Stimulated activated naive CD8-positive, alpha-beta T cell treated with anti-CD3 and anti-CD28 coated beads, Interleukin-15, amount 100 ng/mL, for 72 hours (primary cell): ENCODE results near the gene ZFP62.
A peak's percentile ranks its signal among the peaks of the same experiment; 100 is the strongest.

Experiments
- ATAC-seq: fragments of 150-1000 bp; cut with Tn5 transposase; 2 replicates; pipeline ENCODE4 v1.10.0; 2021; ENCODE audit warnings: mild to moderate bottlenecking, moderate library complexity
- DNase-seq, 2 donors: peaks; one replicate each; pipeline ENCODE4 v3.0.0; 2021 to 2022
- H3K27ac Mint-ChIP-seq, 2 donors: one replicate each; pipeline ENCODE4 v1.8.0; 2022; ENCODE audit warnings: mild to moderate bottlenecking in 2 of 2, mixed read lengths in 2 of 2, moderate library complexity in 2 of 2
- H3K27me3 Mint-ChIP-seq: one replicate; pipeline ENCODE4 v1.8.0; 2022; ENCODE audit warnings: mixed read lengths
- H3K4me1 Mint-ChIP-seq: one replicate; pipeline ENCODE4 v1.8.0; 2022; ENCODE audit warnings: mild to moderate bottlenecking, mixed read lengths
- H3K4me3 Mint-ChIP-seq, 2 donors: one replicate each; pipeline ENCODE4 v1.8.0; 2022; ENCODE audit warnings: mild to moderate bottlenecking in 2 of 2, mixed read lengths in 2 of 2, moderate library complexity in 1 of 2
- H3K9me3 Mint-ChIP-seq, 2 donors: one replicate each; pipeline ENCODE4 v1.8.0; 2022; ENCODE audit warnings: mixed read lengths in 2 of 2

The ZFP62 gene

DNA sequence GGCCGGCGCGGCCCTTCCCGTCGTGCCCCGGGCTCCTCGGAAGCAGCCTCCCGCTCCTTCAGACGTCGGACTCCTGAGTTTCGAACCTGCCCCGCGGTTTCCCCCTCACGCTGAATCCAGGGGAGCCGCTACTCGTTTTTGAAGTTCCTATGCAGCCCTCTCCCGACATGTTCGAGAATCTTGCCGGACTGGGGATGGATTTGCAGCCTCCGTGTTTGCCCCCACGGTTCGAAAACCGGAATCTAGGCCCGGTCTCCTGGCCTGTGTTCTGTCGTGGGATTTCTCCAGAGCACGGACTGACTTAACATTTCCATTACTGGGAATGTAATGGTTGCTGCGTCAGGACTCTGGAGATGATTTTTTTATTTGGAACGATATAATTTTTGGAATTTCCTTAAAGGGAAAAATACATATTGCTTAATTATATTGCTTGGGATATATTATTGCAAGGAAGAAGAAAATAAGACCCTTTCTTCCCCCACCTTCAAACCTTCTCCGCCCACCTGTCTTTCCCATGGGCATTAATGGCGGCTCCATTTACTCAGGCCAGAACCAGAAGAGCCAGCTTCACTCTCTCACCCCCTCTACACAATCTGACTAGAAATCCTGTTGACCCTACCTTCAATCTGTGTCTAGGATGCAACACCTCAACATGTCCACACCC, 50.0 kb downstream of the ZFP62 start:
- H3K9me3 Mint-ChIP-seq: no peaks in the 10 kb centered on the region
- peaks cover 70% of the 10 kb centered on the region for H3K4me1 Mint-ChIP-seq
- ATAC-seq: no peak
- H3K27me3 Mint-ChIP-seq: no peaks in the 10 kb centered on the region
- DNase-seq: peak in 1 of 2 donors; percentile 7
- H3K27ac Mint-ChIP-seq: peak overlapping the region; percentile 94 to 96
- H3K4me3 Mint-ChIP-seq: peak overlapping the region; percentile 70 to 91

GRCh38 chr5:180810210-180810958, 50.7 kb downstream of the ZFP62 start:
- H3K27ac Mint-ChIP-seq: peak overlapping the region; percentile 100
- peaks cover 73% of the 10 kb centered on the region for H3K4me1 Mint-ChIP-seq
- H3K9me3 Mint-ChIP-seq: no peaks in the 10 kb centered on the region
- ATAC-seq (peak; percentile 81), DNase-seq (peak; percentile 95 to 96)
- no peaks in the 10 kb centered on the region for H3K27me3 Mint-ChIP-seq
- H3K4me3 Mint-ChIP-seq: peak overlapping the region; percentile 70 to 86

DNA sequence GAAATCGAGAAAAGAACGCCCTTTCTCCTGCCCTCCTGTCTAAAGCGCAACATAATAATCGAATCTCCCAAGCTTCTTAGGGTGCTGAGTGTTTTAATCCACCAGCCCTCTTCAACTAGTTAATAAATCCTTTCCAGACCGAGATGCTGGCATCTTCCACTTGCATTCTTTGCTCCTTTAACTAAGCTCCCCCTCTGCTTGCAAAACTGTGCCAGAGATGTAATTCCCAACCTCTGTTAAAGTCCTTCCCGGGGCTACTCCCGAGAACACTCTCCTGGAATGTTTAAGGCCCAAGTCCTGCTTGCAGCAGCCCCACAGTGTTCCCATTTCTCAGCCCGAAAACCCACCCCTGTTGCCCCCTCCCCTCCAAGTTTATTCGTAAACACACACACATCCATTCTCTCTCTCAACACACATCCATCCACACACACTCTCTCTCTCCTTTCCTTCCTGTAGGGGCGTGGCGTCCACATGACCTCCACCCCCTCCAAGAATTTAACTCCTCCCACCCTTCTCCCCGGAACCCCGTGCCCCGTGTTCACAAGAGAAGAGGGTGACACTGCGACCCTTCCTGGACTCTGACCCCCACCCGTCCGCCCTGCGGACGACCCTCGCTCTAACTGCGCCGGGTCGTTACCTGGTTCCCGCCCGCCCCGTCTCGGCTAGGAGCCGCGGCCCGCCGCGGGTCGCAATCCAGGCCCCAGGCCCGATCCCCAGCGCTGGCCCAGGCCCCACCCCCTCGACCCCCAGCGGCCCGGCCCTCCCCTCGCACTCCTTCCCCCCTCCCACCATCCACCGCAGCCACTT, 51.5 kb downstream of the ZFP62 start:
- no peaks in the 10 kb centered on the region for H3K9me3 Mint-ChIP-seq
- DNase-seq: peak; percentile 93 to 94
- peak; percentile 83 for ATAC-seq
- peak overlapping the region; percentile 100 for H3K27ac Mint-ChIP-seq
- peak overlapping the region; percentile 70 to 86 for H3K4me3 Mint-ChIP-seq
- no peaks in the 10 kb centered on the region for H3K27me3 Mint-ChIP-seq
- peaks cover 73% of the 10 kb centered on the region for H3K4me1 Mint-ChIP-seq

- Mint-ChIP-seq H3K4me1 (peaks cover 73% of the 10 kb centered on the region), H3K9me3 (no peaks in the 10 kb centered on the region), H3K4me3 (peak overlapping the region; percentile 86 to 88), H3K27me3 (no peaks in the 10 kb centered on the region), H3K27ac (peak overlapping the region; percentile 88)
- DNase-seq: peak in 1 of 2 donors; percentile 9
- ATAC-seq: no peak
These were observed 52.5 kb downstream of the ZFP62 start for GRCh38 chr5:180808461-180809000.

DNA sequence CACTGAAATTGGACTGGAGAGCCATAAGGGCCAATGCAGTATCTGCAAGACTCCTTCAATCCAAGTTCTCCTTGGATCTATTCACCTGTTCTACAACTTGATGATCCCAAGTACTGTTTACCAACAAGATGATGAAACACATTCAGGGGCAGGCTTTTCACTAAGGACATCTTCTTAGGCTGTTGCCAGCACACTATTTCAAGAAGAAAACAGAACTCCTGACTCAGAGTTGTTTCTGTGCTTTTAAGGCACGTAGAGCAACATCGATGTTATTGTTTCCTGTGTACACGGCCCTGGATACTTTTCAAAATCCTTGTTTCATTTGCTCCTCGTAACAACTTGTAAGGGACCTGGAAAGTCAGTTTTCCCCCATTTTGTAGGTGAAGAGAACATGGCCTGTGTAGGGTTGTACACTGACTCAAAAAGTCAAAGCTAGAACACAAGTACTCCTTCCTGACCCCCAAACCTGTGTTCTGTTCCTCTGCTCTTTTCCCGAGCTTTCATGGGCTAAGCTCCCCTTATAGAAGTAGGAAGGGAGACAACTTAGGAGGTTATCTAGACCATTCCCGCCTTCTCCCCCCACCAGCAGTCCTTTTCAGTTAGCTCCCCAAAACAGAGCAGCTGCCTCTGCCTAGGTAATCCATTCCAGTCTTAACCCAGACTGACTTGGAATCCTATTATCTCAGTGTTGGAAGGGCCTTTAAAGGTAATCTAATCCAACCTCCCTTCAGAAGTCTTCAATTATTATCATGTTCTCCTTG, 53.2 kb downstream of the ZFP62 start:
- DNase-seq: peak in 1 of 2 donors; percentile 7
- Mint-ChIP-seq H3K27ac (peak overlapping the region; percentile 88 to 94), H3K4me3 (peak overlapping the region; percentile 86 to 88), H3K9me3 (no peaks in the 10 kb centered on the region), H3K27me3 (no peaks in the 10 kb centered on the region), H3K4me1 (peaks cover 68% of the 10 kb centered on the region)
- ATAC-seq: no peak

GRCh38 chr5:180807046-180807445, 54.0 kb downstream of the ZFP62 start:
- H3K4me1 Mint-ChIP-seq: peaks cover 66% of the 10 kb centered on the region
- ATAC-seq (no peak), DNase-seq (peak in 1 of 2 donors; percentile 9)
- H3K27ac Mint-ChIP-seq: peak overlapping the region; percentile 88 to 94
- no peaks in the 10 kb centered on the region for H3K27me3 Mint-ChIP-seq
- peak overlapping the region; percentile 86 to 88 for H3K4me3 Mint-ChIP-seq
- H3K9me3 Mint-ChIP-seq: no peaks in the 10 kb centered on the region

DNA sequence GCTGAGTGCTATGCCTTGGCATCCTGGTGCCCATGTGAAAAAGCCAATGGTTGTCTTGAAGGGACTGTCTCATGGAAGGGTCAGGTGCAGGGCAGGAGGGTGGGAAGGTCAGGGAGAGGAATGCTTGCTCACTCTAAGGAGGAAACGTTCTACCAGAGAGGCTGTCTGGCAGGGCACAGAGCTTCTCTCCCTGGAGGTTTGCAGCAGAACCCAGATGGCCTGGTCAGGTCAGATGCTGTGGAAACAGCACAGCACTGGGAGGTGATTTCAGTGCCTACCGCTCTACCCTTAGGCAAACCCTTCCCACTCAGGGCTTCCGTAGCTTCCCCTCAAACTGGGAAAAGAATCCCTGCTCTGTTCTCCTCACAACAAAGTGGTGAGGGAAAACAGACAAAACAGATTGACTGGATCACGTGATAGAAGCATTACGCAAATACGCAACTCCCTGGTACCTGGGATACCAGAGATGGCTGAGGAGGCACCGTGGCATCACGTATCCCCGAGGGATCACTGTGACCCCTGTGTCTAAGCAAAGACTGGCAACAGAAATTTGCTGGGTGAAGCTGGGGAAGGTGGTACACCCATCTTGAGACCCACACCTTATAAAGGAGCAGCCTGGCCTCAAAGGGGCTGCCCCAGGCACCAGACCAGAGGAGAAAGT, 54.6 kb downstream of the ZFP62 start:
- no peak for ATAC-seq
- H3K4me3 Mint-ChIP-seq: peak overlapping the region; percentile 86 to 88
- no peaks in the 10 kb centered on the region for H3K27me3 Mint-ChIP-seq

GRCh38 chr5:180804129-180804618, 56.9 kb downstream of the ZFP62 start:
- peaks cover 85% of the 10 kb centered on the region for H3K4me1 Mint-ChIP-seq
- H3K9me3 Mint-ChIP-seq: no peaks in the 10 kb centered on the region
- peak overlapping the region; percentile 86 to 88 for H3K4me3 Mint-ChIP-seq
- H3K27me3 Mint-ChIP-seq: no peaks in the 10 kb centered on the region
- DNase-seq: peak in 1 of 2 donors; percentile 36
- ATAC-seq: peak; percentile 18
- peak overlapping the region; percentile 91 for H3K27ac Mint-ChIP-seq

More for the DNA sequence above, 54.6 kb downstream of the ZFP62 start:
- Mint-ChIP-seq H3K9me3 (no peaks in the 10 kb centered on the region), H3K4me1 (peaks cover 66% of the 10 kb centered on the region), H3K27ac (peak overlapping the region; percentile 88 to 94)
- DNase-seq: peak in 1 of 2 donors; percentile 12

DNA sequence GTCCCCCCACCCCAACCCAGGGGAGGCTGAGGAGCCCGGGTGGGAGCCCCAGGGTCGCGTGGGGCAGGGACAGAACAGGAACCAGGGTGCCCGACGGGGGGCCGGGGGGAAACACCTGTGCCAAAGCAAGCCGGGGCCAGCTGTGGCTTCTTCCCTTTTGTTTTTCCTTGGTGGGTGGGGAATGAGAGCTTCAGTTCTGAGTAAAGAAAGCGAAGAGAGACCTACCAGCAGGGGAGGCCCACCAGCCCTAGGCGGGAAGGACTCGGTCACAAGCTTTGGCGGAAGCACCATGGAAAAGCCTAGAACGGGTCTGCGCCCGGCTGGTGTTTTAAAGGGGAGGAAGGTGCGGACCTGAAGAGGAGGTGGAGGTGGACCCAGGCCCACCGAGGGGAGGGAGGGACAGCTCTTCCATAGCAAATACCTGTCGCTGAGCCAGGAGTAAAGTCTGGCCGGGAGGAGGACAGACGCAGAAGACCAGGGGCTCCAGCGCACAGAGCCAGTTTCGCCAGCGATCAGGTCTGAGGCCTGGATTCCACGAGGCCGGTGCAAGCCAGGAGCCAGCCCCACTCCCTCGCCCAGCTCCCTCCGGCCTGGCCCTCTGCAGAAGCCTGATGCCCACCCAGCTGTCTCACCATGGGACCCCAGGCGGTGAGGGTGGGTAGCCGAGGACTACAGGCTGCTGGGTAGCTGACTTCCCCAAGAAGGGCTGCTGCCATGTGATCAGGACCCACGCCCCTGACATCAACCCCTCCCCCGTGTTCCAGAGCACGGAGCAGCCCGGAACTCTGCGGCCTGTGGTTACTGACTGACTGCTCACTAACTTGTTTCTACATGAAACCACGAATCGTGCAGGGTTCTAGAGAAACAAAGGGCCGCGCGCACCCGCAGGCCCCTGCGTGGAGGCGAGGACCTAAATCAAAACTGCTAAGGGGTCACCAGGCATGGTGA, 57.6 kb downstream of the ZFP62 start:
- ATAC-seq: peak; percentile 83
- H3K27me3 Mint-ChIP-seq: no peaks in the 10 kb centered on the region
- peak; percentile 84 to 90 for DNase-seq
- H3K4me3 Mint-ChIP-seq: peak overlapping the region; percentile 86 to 88
- H3K4me1 Mint-ChIP-seq: peaks cover 86% of the 10 kb centered on the region
- H3K27ac Mint-ChIP-seq: peak overlapping the region; percentile 91 to 93
- H3K9me3 Mint-ChIP-seq: no peaks in the 10 kb centered on the region

DNA sequence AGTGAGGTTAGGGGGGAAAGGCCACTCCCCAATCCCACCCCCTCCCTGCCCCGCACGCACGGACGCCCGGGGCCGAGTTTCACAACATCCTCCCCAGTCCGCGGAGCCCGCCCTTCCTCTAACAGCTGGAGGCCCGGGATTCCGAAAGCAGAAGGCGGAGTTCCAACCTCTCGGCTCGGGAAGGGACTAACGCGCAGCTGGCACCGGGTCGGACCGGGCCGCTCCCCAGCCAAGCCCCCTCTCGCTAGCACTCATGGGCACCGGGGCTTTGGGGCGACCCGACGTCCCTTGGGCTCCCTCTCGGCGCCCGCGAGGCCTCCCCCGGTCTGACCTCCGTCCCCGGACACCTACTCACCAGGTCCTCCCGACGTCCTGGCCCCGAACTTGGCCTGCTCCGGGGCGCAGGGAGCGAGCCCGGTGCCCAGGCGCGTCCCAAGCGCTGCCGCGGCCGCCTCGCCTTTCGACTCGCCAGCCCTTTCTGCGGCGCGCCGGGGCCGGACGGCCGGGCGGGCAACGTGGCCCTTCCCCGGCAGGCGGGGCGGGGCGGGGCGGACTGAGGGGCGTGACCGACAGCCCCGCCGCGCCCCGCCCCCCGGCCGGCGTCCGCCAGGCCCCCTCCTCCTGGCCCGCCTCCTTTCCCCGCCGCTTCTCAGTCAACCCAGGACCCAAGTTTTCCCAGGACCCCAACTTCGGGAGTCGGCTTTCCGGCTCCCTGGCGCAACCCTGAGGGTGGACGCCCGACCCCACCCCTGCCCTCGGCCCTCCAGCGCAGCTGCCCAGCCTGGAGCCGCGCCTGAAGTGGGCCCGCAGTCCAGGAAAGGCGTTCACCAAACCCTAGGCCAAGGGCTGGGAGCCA, 58.5 kb downstream of the ZFP62 start, which contains the start of gene MGAT1:
Gene MGAT1 (minus strand): TSS at position 482 of the 856 bp plus-strand sequence. CDS start 9,835 bp downstream, outside the sequence.
- peak; percentile 57 for ATAC-seq
- peak; percentile 75 to 81 for DNase-seq
- Mint-ChIP-seq H3K4me3 (peak within 1 kb of the TSS; percentile 88 to 90), H3K27me3 (no peaks in the 10 kb centered on the region), H3K4me1 (peaks cover 86% of the 10 kb centered on the region), H3K9me3 (no peaks in the 10 kb centered on the region), H3K27ac (peak within 1 kb of the TSS; percentile 91 to 93)

DNA sequence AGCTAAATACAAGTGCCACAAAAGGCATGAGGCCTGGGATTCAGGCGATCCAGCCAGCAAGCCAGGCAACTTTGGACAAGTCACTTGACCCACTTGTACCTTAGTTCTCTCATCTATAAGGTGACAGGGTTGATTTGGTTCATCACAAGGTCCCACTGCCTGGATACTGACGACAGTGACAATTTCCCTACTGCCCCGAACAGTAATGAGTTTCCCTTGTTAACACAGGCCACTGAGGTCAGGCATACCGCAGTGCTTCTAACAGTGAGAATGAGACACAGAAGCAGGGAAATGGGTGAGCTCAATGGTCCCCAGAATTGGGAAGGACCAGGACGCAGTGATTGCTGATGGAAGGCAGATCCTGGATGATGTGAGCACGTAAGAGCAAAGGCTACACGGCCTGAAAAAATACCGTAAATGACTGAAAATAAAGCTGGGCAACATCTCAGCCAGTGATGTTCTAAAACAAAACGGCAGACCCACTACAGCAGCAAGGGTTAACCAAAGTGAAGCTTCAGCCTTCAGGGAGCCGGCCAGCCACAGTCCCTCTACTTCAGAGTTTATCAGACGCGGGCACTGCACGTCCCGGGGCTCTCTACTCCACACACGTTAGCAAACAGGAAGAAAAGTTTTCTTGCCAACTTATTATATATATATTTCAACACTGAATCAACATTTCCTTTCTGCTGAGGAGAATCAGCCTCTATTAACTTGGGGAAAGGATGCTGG, 59.3 kb downstream of the ZFP62 start:
- Mint-ChIP-seq H3K27me3 (no peaks in the 10 kb centered on the region), H3K27ac (peak overlapping the region; percentile 31 to 91), H3K9me3 (no peaks in the 10 kb centered on the region), H3K4me1 (peaks cover 86% of the 10 kb centered on the region), H3K4me3 (peak overlapping the region; percentile 85 to 90)
- ATAC-seq (no peak), DNase-seq (no peak)
